Prostate gland (tissue), 2 donors: ENCODE data around the gene ANTXRL.

Experiments used
- CTCF ChIP-seq, 4 experiments: fragments of 200-600 bp in 2 of 4; fragments of 450-650 bp in 2 of 4; sonication (generic) in 2 of 4; IDR thresholded peaks; 1 replicate in 3 of 4; 2 replicates in 1 of 4; pipeline ENCODE4 v1.5.1; 2016 to 2019; ENCODE audit warnings: antibody characterized with exemption in 4 of 4, mild to moderate bottlenecking in 2 of 4, moderate library complexity in 2 of 4
- POLR2A ChIP-seq: fragments of 450-650 bp; IDR thresholded peaks from one replicate; pipeline ENCODE4 v1.6.1; 2016; ENCODE audit warnings: antibody characterized with exemption, mild to moderate bottlenecking
- POLR2AphosphoS5 ChIP-seq: sonication (generic); formaldehyde crosslinking; IDR thresholded peaks from one replicate; pipeline ENCODE4 v1.6.1; 2017; ENCODE audit warnings: antibody characterized with exemption

GRCh38 chr10:46314071-46314470, 27.3 kb downstream of the ANTXRL start:
- TF ChIP-seq CTCF (IDR thresholded peaks at IDR 0.05) (no peak), POLR2A (no peak), POLR2AphosphoS5 (no peak)
